Measurements from ENCODE around the gene ZNF507. TPM values are rescaled to one million over a fixed set of nuclear protein-coding genes. Genes with fewer than 3 reads are reported as not detected.

Gene ZNF507
- total RNA-seq, 6 experiments from 2014 or later = 7.1 to 10.9 (median 9.1) TPM

DNA sequence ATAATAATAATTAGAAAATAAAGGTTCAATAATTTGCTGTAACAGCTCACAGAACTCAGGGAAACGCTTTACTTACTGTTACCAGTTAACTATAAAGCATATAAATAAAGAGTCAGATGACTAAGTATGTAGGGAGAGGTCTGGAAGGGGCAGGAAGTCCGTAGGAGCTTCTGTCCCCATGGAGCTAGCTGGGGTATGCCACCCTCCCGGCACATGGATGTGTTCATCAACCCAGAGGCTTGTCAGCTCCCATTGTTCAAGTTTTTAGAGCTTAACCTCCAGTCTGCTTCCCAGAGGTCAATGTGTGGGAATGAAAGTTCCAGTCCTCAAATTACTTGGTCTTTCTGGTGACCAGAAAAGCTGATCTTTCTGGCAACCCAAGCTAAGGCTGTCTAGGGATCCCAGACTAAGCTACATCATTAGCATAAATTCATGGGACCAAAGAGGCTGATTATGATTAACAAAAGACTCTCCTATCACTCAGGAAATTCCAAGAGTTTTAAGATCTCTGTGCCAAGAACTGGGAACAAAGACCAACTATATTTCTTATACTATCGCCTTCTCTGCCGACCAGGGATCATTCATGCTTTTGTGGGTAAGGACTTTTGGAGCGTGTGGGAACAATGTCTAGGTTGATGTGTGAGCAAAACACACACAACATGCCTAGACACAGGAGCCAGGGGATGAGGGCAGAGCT is 31.7 kb upstream of the ZNF507 start:
- H3K27me3 ChIP-seq = no peaks in the 10 kb centered on the region
- H3K27ac ChIP-seq = no peak overlapping the region
- H3K36me3 ChIP-seq = no peaks in the 10 kb centered on the region
- DNase-seq (no peak), ATAC-seq (no peak)
- intact Hi-C loops (cut with DNase I) = no loop called here
- TF ChIP-seq, protein P1, sequence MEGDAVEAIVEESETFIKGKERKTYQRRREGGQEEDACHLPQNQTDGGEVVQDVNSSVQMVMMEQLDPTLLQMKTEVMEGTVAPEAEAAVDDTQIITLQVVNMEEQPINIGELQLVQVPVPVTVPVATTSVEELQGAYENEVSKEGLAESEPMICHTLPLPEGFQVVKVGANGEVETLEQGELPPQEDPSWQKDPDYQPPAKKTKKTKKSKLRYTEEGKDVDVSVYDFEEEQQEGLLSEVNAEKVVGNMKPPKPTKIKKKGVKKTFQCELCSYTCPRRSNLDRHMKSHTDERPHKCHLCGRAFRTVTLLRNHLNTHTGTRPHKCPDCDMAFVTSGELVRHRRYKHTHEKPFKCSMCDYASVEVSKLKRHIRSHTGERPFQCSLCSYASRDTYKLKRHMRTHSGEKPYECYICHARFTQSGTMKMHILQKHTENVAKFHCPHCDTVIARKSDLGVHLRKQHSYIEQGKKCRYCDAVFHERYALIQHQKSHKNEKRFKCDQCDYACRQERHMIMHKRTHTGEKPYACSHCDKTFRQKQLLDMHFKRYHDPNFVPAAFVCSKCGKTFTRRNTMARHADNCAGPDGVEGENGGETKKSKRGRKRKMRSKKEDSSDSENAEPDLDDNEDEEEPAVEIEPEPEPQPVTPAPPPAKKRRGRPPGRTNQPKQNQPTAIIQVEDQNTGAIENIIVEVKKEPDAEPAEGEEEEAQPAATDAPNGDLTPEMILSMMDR (IDR thresholded peaks at IDR 0.05) = no peak
- no peak for TF ChIP-seq POLR2A (IDR thresholded peaks at IDR 0.05)
- H3K9me3 ChIP-seq = no peaks in the 10 kb centered on the region
- WGBS (ENCODE audit: insufficient coverage, low coverage, low lambda C conversion rate, missing lambda C conversion rate) = 50% methylated on average over 4 of the region's 6 CpGs
- H3K4me1 ChIP-seq = no peaks in the 10 kb centered on the region
- no peak overlapping the region for H3K4me3 ChIP-seq

DNA sequence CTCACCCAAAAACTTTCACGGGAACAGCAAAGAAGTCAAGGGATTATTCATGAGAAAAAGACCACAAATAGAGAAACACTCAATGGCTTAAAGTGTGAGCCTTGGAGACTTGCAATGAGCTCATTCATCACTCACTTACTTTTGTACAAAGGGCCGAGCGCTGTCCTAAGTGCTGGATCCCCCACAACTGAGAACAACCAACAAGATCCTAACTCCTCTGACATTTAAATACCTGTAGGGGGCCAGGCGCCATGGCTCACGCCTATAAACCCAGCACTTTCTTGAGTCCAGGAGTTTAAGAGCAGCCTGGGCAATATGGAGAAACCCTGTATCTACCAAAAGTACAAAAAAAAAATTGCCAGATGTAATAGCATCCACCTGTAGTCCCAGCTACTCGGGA is 29.4 kb upstream of the ZNF507 start:
- H3K9me3 ChIP-seq = no peaks in the 10 kb centered on the region
- no peak overlapping the region for H3K27ac ChIP-seq
- H3K4me3 ChIP-seq = no peak overlapping the region
- H3K27me3 ChIP-seq = no peaks in the 10 kb centered on the region
- no peaks in the 10 kb centered on the region for H3K36me3 ChIP-seq
- ATAC-seq (no peak), DNase-seq (no peak)
- TF ChIP-seq, protein P1 (IDR thresholded peaks at IDR 0.05) = no peak
- TF ChIP-seq POLR2A (IDR thresholded peaks at IDR 0.05) = no peak
- 62% methylated on average over 6 of the region's 6 CpGs for WGBS (ENCODE audit: insufficient coverage, low coverage, low lambda C conversion rate, missing lambda C conversion rate)
- intact Hi-C loops (cut with DNase I) = no loop called here
- no peaks in the 10 kb centered on the region for H3K4me1 ChIP-seq

DNA sequence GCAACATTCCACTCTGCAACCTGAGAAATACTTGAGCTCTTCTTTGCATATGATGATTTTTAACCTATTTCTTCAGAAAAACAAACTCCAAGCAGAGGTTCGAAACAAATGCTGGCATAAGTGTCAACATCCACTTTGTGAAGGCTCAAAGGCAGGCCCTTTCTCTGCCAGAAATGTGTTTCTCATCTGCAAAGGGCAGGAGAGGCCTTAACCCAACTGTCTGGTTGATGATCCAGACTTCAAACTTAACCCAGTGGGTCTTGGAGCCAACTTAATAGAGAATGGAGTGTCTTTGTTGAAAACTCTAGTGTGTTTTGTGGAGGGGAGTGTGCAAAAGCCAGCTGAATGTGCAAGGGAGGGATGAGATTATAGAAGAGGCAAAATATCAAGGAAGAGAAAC is 28.3 kb upstream of the ZNF507 start:
- intact Hi-C loops (cut with DNase I) = no loop called here
- Histone ChIP-seq H3K4me3 (no peak overlapping the region), H3K9me3 (no peaks in the 10 kb centered on the region), H3K4me1 (no peaks in the 10 kb centered on the region), H3K27me3 (no peaks in the 10 kb centered on the region), H3K27ac (no peak overlapping the region), H3K36me3 (no peaks in the 10 kb centered on the region)
- DNase-seq (no peak), ATAC-seq (no peak)
- TF ChIP-seq POLR2A (IDR thresholded peaks at IDR 0.05) = no peak
- TF ChIP-seq, protein P1 (IDR thresholded peaks at IDR 0.05) = no peak
- 100% methylated on average over 1 of the region's 1 CpG for WGBS (ENCODE audit: insufficient coverage, low coverage, low lambda C conversion rate, missing lambda C conversion rate)

DNA sequence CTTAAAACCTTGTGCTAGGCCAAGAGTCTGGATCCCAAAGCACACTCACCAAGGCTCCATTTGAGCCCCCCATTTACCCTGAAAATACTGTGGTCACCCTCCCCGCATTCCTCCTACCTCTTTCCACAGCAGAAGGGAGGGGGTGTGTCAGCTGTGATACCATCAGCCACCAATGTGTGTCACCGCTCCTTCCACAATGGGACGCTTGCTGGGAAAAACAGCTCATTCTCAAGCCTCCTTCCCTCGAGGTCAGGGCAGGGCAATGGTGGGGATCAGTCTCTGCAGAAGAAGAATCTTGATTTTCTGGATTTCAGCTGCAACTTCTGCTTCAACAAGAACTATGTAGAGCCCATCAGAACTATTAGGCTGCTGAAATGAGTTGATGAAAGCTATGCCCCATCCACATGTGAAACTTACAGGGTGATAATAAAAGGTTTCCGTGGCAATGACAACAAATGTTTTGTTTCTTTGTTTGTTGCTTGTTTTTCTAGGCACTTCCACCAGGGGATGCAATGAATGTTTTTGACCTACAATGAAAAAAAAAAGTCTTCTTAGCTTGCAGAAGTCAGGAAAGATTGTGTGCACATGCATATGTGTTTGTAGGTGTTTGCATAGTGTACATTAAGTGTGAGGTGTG is 26.4 kb upstream of the ZNF507 start:
- H3K36me3 ChIP-seq = no peaks in the 10 kb centered on the region
- 18% methylated on average over 5 of the region's 5 CpGs for WGBS (ENCODE audit: insufficient coverage, low coverage, low lambda C conversion rate, missing lambda C conversion rate)
- no peak overlapping the region for H3K27ac ChIP-seq
- H3K9me3 ChIP-seq = no peaks in the 10 kb centered on the region
- DNase-seq = no peak
- H3K4me1 ChIP-seq = no peaks in the 10 kb centered on the region
- intact Hi-C loops (cut with DNase I) = no loop called here
- no peak overlapping the region for H3K4me3 ChIP-seq
- no peaks in the 10 kb centered on the region for H3K27me3 ChIP-seq
- TF ChIP-seq, protein P1 (IDR thresholded peaks at IDR 0.05) = peak in 3 of 4 donors; percentile 14 to 45 (median 32)
- TF ChIP-seq POLR2A (IDR thresholded peaks at IDR 0.05) = no peak
- ATAC-seq = peak; percentile 55 to 74 (median 66)

Data from right lobe of liver (tissue), 6 donors.